Nephron progenitor cell (in vitro differentiated cells): ENCODE measurements around the gene ARHGEF37.

Experiments used
- DNase-seq: peaks from one replicate; pipeline ENCODE4 v3.0.0; 2021
- H3K27ac Mint-ChIP-seq: 2 replicates; pipeline ENCODE4 v1.8.0; 2021; ENCODE audit warnings: mild to moderate bottlenecking, moderate library complexity, mixed read lengths
- H3K27me3 Mint-ChIP-seq: 2 replicates; pipeline ENCODE4 v1.8.0; 2021; ENCODE audit warnings: mild to moderate bottlenecking, low read depth, mixed read lengths; ENCODE audit not compliant: poor library complexity
- H3K36me3 Mint-ChIP-seq: 2 replicates; pipeline ENCODE4 v1.8.0; 2021; ENCODE audit warnings: low read depth, mixed read lengths
- H3K4me1 Mint-ChIP-seq: 2 replicates; pipeline ENCODE4 v1.8.0; 2021; ENCODE audit warnings: mixed read lengths
- H3K4me3 Mint-ChIP-seq: 2 replicates; pipeline ENCODE4 v1.8.0; 2021; ENCODE audit warnings: mild to moderate bottlenecking, moderate library complexity, mixed read lengths
- H3K9me3 Mint-ChIP-seq: 2 replicates; pipeline ENCODE4 v1.8.0; 2021; ENCODE audit warnings: mild to moderate bottlenecking, moderate library complexity, mixed read lengths
- CTCF ChIP-seq: fragments of 200-600 bp; sonication (generic); IDR thresholded peaks from 2 replicates; pipeline ENCODE4 v1.5.0; 2021; ENCODE audit warnings: antibody characterized with exemption

The ARHGEF37 gene

DNA sequence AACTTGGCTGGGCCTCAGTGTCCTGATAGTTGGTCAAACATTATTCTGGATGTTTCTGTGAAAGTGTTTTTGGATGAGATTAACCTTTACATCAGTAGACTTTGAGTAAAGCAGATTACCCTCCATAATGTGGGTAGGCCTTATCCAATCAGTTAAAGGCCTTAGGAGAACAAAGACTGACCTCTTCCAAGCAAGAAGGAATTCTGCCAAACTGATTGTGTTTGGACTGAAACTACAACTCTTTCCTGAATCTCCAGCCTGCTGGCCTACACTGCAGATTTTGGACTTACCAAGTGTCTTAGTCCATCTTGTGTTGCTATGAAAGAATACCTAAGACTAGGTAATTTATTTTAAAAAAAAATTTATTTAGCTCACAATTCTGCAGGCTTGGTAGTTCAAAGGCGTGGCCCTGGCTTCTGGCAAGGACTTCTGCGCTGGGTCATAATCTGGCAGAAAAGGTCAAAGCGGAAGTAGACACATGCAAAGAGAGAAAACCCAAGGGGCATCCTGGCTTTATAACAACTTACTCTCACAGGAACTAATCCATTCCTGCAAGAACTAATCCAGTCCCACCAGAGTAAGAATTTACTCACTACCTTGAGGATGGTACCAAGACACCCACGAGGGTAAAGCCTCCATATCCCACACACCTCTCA lies 8.6 kb upstream of the ARHGEF37 start:
- Mint-ChIP-seq H3K27me3 (peaks cover 3% of the 10 kb centered on the region), H3K4me1 (no peaks in the 10 kb centered on the region), H3K27ac (no peak overlapping the region), H3K36me3 (no peaks in the 10 kb centered on the region), H3K9me3 (no peaks in the 10 kb centered on the region), H3K4me3 (no peak overlapping the region)
- no peak for DNase-seq
- TF ChIP-seq CTCF, result no peak

DNA sequence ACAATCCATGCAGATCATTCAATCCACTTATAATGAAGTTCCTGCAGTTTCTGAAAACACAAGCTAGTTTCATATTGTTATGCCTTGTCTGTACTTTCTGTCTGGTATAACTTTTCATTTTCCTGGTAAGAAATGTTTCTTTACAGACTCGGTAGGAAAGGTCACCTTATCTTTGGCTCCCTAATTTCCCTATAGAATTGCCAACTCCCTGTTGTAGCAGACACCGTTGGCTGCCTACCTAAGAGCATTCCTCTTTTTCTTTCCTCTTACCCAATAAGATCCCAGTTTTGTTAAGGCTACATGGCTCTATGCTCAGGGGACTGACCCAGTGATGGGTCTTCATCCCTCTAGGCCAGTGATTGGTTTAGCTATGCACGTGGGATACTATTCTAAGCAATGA lies 6.2 kb upstream of the ARHGEF37 start:
- Mint-ChIP-seq H3K27ac (no peak overlapping the region), H3K27me3 (peaks cover 22% of the 10 kb centered on the region), H3K36me3 (no peaks in the 10 kb centered on the region), H3K4me3 (no peak overlapping the region), H3K4me1 (no peaks in the 10 kb centered on the region), H3K9me3 (no peaks in the 10 kb centered on the region)
- TF ChIP-seq CTCF, result no peak
- no peak for DNase-seq

DNA sequence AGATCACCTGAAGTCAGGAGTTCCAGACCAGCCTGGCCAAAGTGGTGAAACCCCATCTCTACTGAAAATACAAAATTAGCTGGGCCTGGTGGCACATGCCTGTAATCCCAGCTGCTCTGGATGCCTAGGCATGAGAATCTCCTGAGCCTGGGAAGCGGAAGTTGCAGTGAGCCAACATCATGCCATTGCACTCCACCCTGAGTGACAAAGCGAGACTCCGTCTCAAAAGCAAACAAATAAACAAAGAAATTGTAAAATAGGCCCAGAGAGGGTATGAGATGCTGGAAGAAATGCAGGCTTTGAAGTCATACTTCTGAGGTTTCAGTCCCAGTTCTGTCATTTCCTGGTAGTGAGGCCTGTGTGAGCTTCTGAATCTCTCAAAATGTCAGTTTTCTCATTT lies 5.3 kb upstream of the ARHGEF37 start:
- H3K9me3 Mint-ChIP-seq, result no peaks in the 10 kb centered on the region
- H3K27me3 Mint-ChIP-seq, result peaks cover 31% of the 10 kb centered on the region
- no peaks in the 10 kb centered on the region for H3K4me1 Mint-ChIP-seq

GRCh38 chr5:149578896-149579295 lies 2.4 kb upstream of the ARHGEF37 start:
- H3K9me3 Mint-ChIP-seq, result no peaks in the 10 kb centered on the region
- TF ChIP-seq CTCF, result no peak
- no peak overlapping the region for H3K4me3 Mint-ChIP-seq
- DNase-seq, result no peak
- no peaks in the 10 kb centered on the region for H3K36me3 Mint-ChIP-seq
- no peak overlapping the region for H3K27ac Mint-ChIP-seq
- peaks cover 46% of the 10 kb centered on the region for H3K27me3 Mint-ChIP-seq
- H3K4me1 Mint-ChIP-seq, result peaks cover 8% of the 10 kb centered on the region

More for the DNA sequence above, 5.3 kb upstream of the ARHGEF37 start:
- DNase-seq, result no peak
- no peak overlapping the region for H3K4me3 Mint-ChIP-seq
- H3K27ac Mint-ChIP-seq, result no peak overlapping the region
- TF ChIP-seq CTCF, result no peak
- H3K36me3 Mint-ChIP-seq, result no peaks in the 10 kb centered on the region

DNA sequence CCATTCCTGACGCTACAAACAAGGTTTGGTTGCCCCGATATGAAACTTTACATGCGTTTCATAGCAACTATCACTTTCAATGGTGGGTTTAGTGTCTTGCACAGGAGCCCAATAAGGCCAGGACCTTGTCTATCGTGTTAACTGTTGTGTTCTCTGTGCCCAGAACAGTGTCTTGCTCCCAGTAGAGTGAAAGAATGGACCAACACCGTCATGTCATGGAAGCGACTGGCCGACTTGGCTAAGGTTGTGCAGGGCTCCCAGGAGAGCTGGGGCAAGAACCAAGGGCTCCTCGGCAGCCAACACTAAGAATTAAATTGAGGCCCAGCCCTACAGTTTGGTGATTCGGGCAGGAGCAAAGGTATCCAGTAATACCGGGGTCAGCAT lies 498 bp upstream of the ARHGEF37 start:
- Mint-ChIP-seq H3K9me3 (no peaks in the 10 kb centered on the region), H3K27me3 (peaks cover 47% of the 10 kb centered on the region), H3K27ac (no peak overlapping the region), H3K36me3 (no peaks in the 10 kb centered on the region), H3K4me1 (peaks cover 8% of the 10 kb centered on the region), H3K4me3 (peak overlapping the region; percentile 79)
- no peak for TF ChIP-seq CTCF
- no peak for DNase-seq
